NCI-H345 treated with DMSO at 0.1 percent for 48 hours (cell line): Measurements from ENCODE around the gene TNFAIP2.

ENCODE experiments used
- DNase-seq: peaks from one replicate; lab custom pipeline; 2025; ENCODE audit not compliant: unreplicated experiment; lab: John Stamatoyannopoulos, UW

Gene TNFAIP2, protein sequence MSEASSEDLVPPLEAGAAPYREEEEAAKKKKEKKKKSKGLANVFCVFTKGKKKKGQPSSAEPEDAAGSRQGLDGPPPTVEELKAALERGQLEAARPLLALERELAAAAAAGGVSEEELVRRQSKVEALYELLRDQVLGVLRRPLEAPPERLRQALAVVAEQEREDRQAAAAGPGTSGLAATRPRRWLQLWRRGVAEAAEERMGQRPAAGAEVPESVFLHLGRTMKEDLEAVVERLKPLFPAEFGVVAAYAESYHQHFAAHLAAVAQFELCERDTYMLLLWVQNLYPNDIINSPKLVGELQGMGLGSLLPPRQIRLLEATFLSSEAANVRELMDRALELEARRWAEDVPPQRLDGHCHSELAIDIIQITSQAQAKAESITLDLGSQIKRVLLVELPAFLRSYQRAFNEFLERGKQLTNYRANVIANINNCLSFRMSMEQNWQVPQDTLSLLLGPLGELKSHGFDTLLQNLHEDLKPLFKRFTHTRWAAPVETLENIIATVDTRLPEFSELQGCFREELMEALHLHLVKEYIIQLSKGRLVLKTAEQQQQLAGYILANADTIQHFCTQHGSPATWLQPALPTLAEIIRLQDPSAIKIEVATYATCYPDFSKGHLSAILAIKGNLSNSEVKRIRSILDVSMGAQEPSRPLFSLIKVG

DNA sequence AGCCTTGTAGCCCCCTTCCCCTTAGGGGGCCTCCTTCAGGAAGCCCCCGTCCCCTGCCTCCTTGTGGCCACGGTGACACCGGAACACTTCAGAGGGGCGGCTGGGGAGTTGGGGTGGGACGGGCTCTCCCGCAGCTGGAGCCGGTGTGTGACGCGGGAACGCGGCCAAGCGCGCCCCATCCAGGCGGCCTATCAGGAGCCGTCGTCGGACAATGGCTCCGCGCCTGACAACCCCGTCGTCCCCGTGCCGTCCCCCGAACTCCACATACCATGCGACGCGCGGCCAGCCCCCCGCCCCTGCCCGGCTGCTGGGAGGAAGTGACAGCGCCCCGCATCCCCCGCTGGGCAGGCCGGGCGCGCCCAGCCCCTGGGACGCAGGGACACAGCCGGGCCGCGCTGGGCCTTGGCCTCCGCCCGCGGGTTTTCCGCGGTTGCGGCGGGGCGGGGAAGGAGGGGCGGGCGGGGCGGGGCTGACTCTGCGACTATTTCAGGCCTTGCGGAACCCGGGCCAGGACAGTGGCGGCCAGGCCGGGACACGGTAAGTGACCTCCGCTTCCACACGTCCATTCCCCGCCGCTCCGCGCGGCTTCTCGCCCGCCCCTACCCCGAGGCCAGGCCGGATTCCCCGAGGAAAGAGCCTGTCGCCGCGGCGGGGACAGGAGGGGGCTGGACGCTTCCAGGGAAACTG, at the start of gene TNFAIP2:
TSS of gene TNFAIP2 (plus strand) at position 515 of the 687 bp plus-strand sequence. CDS start 2,997 bp downstream, outside the sequence.
- DNase-seq, result peak; percentile 15

- no peak for DNase-seq
Observed at GRCh38 chr14:103073876-103074728, 49.2 kb upstream of the TNFAIP2 start.

DNA sequence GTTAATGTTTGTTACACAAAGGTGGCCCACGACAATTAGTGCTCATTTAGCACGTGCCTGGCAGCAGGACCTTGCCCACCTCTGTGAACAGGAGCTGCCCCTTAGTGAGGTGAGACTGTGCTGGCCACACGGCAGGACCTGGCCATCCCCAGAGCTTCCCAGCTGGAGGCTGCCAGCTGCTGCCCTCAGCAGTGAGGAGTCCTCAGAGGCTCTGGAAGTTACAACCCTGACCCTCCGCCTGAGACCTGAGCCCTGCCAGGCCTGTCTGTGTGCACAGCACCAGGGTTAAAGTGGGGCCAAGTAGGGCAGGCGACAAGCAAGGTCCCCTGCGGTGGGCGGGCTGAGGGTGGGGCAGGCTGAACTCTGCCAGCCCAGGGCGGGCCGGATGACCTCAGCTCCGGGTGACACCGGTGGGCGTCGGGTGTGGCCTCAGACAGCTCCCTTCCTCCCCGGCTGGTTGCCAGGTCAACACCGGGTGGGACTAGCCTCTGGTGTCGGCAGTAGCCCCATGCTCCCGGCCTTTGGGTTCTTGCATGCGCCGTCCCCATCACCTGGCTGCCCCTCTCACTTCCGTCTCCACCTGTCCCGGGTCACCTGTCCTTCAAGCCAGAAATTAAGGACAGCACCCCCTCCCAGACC, 48.4 kb upstream of the TNFAIP2 start:
- DNase-seq, result no peak

- DNase-seq, result peak; percentile 67
Observed at GRCh38 chr14:103078420-103078749, 44.9 kb upstream of the TNFAIP2 start.

GRCh38 chr14:103078860-103079587, 44.2 kb upstream of the TNFAIP2 start:
- DNase-seq, result no peak

- DNase-seq, result no peak
Observed at GRCh38 chr14:103081951-103082350, 41.3 kb upstream of the TNFAIP2 start.

GRCh38 chr14:103084021-103084919, 39.0 kb upstream of the TNFAIP2 start, which contains the start of gene LBHD2:
LBHD2 (plus strand) TSS chr14:103084210; CDS start chr14:103086013, 1,803 bp downstream.
- no peak for DNase-seq

- DNase-seq, result no peak
Observed at GRCh38 chr14:103085106-103086091, 37.9 kb upstream of the TNFAIP2 start.

- no peak for DNase-seq
Observed at GRCh38 chr14:103086771-103087342, 36.4 kb upstream of the TNFAIP2 start.

- no peak for DNase-seq
Observed at GRCh38 chr14:103087343-103087835, 35.9 kb upstream of the TNFAIP2 start.

DNA sequence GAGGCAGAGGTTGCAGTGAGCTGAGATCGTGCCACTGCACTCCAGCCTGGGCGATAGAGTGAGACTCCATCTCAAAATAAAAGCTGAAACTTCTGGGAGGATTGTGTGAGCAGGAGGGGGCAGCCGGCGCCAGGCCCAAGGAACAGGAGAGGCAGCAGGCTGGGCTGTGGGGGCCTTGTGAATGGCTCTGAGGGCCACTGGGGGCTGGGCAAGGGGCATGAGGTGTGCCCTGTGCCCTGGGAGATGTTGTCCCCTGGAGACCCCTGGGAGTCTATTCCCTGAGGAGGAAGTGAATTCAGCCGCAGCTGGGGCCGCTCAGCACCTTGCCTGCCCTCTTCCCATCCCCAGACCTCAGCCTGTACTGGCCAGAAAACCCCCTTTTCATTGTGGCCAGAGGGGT, 34.3 kb upstream of the TNFAIP2 start:
- DNase-seq, result no peak

- no peak for DNase-seq
Observed at GRCh38 chr14:103089386-103090335, 33.6 kb upstream of the TNFAIP2 start.

DNA sequence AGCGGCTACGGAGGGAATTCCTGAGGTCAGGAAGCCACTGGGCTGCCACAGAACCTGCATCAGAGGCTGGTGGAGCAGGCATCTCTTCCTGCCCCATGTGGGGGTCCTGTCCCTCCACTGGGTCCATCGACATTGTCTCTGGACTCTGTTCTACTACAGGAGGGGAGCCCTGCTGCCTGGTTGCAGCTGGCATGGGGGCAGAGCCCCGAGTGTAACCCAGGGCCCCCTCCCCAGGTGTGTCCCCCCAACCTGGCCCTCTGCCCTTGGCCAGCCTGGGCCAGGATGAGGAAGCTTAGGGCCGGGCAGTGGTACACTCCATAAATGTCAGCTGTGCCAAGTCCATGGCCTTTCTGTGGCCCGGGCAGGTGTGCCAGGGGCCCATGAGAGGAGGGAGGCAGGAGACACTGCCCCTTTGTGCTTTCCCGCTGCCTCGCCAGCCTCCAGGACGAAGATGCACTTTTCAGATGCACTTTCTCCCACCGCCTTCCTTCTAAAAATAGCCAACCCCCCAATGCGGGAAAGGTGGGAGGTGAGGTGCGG, 32.7 kb upstream of the TNFAIP2 start:
- no peak for DNase-seq

- DNase-seq, result no peak
Observed at GRCh38 chr14:103091041-103091882, 32.0 kb upstream of the TNFAIP2 start.

DNA sequence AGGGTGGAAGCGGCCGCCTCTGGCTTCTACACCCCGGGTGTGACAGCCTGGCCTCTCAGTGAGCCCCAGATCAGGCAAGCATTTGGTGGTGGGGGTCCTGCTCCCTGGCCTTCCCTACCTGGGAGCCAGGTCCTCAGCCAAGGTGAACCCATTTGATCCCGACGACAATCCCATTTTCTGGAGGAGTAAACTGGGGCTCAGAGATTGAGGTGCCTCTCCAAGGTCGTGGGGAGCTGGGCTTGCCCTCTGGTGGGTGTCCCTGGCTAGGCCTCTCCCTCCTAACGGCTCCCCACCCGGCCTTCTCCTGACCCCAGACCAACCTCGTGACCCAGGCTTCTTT, 31.4 kb upstream of the TNFAIP2 start:
- DNase-seq, result no peak
